ENCODE results near the gene NDRG4.

GRCh38 chr16:58498341-58499091, 1.4 kb upstream of the NDRG4 start:
- TF ChIP-seq POLR2AphosphoS5 (IDR thresholded peaks at IDR 0.05; ENCODE audit: insufficient read depth, low read depth, low read length): no peak
- TF ChIP-seq CTCF (IDR thresholded peaks at IDR 0.05; ENCODE audit: extremely low read depth in 1 of 2, insufficient read depth in 1 of 2, low read depth in 1 of 2, low read length in 2 of 2): no peak
- no peak for TF ChIP-seq EZH2 (IDR thresholded peaks at IDR 0.05; ENCODE audit: borderline replicate concordance, low read depth, low read length, severe bottlenecking)

Measured in endothelial cell of umbilical vein (primary cell).